HepG2 (cell line): ENCODE data around the gene UBL7. TPM values are rescaled to one million over a fixed set of nuclear protein-coding genes. Genes with fewer than 3 reads are reported as not detected.
A peak's percentile ranks its signal among the peaks of the same experiment; 100 is the strongest.

Experiments
- FOSL2 ChIP-seq: sonication (generic); formaldehyde crosslinking; IDR thresholded peaks from 2 replicates; pipeline ENCODE4 v1.4.0; 2020; ENCODE audit warnings: missing genetic modification reagents
- HES4 ChIP-seq: sonication (generic); formaldehyde crosslinking; IDR thresholded peaks from 2 replicates; pipeline ENCODE4 v1.9.0; 2021; ENCODE audit warnings: mild to moderate bottlenecking, missing genetic modification reagents, borderline replicate concordance
- IRX3 ChIP-seq: sonication (generic); formaldehyde crosslinking; IDR thresholded peaks from 2 replicates; pipeline ENCODE4 v1.8.1; 2023; ENCODE audit warnings: mild to moderate bottlenecking, low read depth, missing genetic modification reagents, borderline replicate concordance
- JUND ChIP-seq: sonication (generic); formaldehyde crosslinking; IDR thresholded peaks from 2 replicates; pipeline ENCODE4 v1.8.0; 2022; ENCODE audit warnings: mild to moderate bottlenecking, missing genetic modification reagents
- KLF15 ChIP-seq: sonication (generic); formaldehyde crosslinking; IDR thresholded peaks from 2 replicates; pipeline ENCODE4 v1.8.1; 2023; ENCODE audit warnings: borderline replicate concordance, mild to moderate bottlenecking, inconsistent platforms, missing genetic modification reagents, mixed read lengths
- NR2F2 ChIP-seq: IDR thresholded peaks from 2 replicates; pipeline ENCODE4 v1.6.1; 2012; ENCODE audit warnings: low read depth, inconsistent platforms, borderline replicate concordance
- SETDB1 ChIP-seq: sonication (generic); formaldehyde crosslinking; IDR thresholded peaks from 2 replicates; pipeline ENCODE4 v1.5.1; 2020; ENCODE audit warnings: missing genetic modification reagents, mild to moderate bottlenecking, borderline replicate concordance
- SOX13 ChIP-seq, 3 experiments: fragments of 450-650 bp in 1 of 3; sonication (generic) in 1 of 3; formaldehyde crosslinking in 1 of 3; IDR thresholded peaks in 2 of 3; conservative IDR thresholded peaks in 1 of 3; 2 replicates each; pipeline versions ENCODE4 v1.5.0 to v1.6.1; 2016 to 2020; ENCODE audit warnings: antibody characterized with exemption in 1 of 3, mild to moderate bottlenecking in 1 of 3, missing compliant biosample characterization in 1 of 3, missing genetic modification reagents in 1 of 3, moderate library complexity in 1 of 3
- SPEN ChIP-seq: sonication (generic); formaldehyde crosslinking; IDR thresholded peaks from 2 replicates; pipeline ENCODE4 v1.5.1; 2020; ENCODE audit warnings: low read depth, mild to moderate bottlenecking, missing genetic modification reagents
- ZBTB7B ChIP-seq: sonication (generic); formaldehyde crosslinking; IDR thresholded peaks from 2 replicates; pipeline ENCODE4 v1.4.0; 2020; ENCODE audit warnings: missing genetic modification reagents
- ZNF138 ChIP-seq: sonication (generic); formaldehyde crosslinking; IDR thresholded peaks from 2 replicates; pipeline ENCODE4 v1.5.0; 2020; ENCODE audit warnings: mild to moderate bottlenecking, low read depth, missing genetic modification reagents
- ZNF292 ChIP-seq: sonication (generic); formaldehyde crosslinking; IDR thresholded peaks from 2 replicates; pipeline ENCODE4 v1.8.1; 2022; ENCODE audit warnings: mild to moderate bottlenecking, low read depth, missing genetic modification reagents, borderline replicate concordance
- ZNF605 ChIP-seq: sonication (generic); formaldehyde crosslinking; IDR thresholded peaks from 2 replicates; pipeline ENCODE4 v1.8.0; 2022; ENCODE audit warnings: mild to moderate bottlenecking, missing genetic modification reagents
- ZNF761 ChIP-seq: sonication (generic); formaldehyde crosslinking; conservative IDR thresholded peaks from 2 replicates; pipeline ENCODE4 v1.4.0; 2020; ENCODE audit warnings: mild to moderate bottlenecking, missing genetic modification reagents
- polyA plus RNA-seq, 8 experiments: library from polyadenylated mRNA; depleted of rRNA in 3 of 8; stranded (reverse) in 7 of 8; unstranded in 1 of 8; fragments of >200 nt; fragmentation: Illumina TruSeq in 4 of 8; extraction: Trizol in 4 of 8; gene quantifications; 2 replicates each; pipeline versions ENCODE4 v1.2.1 to v1.2.3, GENCODE V29; 2011 to 2016; ENCODE audit warnings: low read depth in 4 of 8, missing spikeins in 1 of 8, mixed read lengths in 1 of 8; ENCODE audit not compliant: insufficient read depth in 1 of 8
- total RNA-seq, 5 experiments: library from RNA; depleted of rRNA; stranded (reverse); fragments of >200 nt; fragmentation: Illumina TruSeq; extraction: Trizol; gene quantifications; 2 replicates each; pipeline ENCODE4 v1.2.3, GENCODE V29; 2016; ENCODE audit warnings: low read depth in 1 of 5
- TF ChIP-seq, protein P1 (sequence below): sonication (generic); formaldehyde crosslinking; conservative IDR thresholded peaks from 2 replicates; pipeline ENCODE4 v1.8.0; 2022; ENCODE audit warnings: missing genetic modification reagents
- TF ChIP-seq, protein P2 (sequence below): sonication (generic); formaldehyde crosslinking; IDR thresholded peaks from 2 replicates; pipeline ENCODE4; 2020; ENCODE audit warnings: missing genetic modification reagents, mild to moderate bottlenecking, borderline replicate concordance
- TF ChIP-seq, protein P3 (sequence below): IDR thresholded peaks from 2 replicates; pipeline ENCODE4 v1.6.1; 2016; ENCODE audit warnings: missing compliant biosample characterization, missing genetic modification reagents, borderline replicate concordance
- TF ChIP-seq, protein P4 (sequence below): IDR thresholded peaks from 2 replicates; pipeline ENCODE4 v1.6.1; 2012; ENCODE audit warnings: low read length, improper control_type of control experiment

The UBL7 gene
- total and polyA plus RNA-seq, 2 of the 13 experiments (the other 11 are each of a cell fraction or from before 2014, with no cell fraction given), result 55.0 to 63.5 TPM

DNA sequence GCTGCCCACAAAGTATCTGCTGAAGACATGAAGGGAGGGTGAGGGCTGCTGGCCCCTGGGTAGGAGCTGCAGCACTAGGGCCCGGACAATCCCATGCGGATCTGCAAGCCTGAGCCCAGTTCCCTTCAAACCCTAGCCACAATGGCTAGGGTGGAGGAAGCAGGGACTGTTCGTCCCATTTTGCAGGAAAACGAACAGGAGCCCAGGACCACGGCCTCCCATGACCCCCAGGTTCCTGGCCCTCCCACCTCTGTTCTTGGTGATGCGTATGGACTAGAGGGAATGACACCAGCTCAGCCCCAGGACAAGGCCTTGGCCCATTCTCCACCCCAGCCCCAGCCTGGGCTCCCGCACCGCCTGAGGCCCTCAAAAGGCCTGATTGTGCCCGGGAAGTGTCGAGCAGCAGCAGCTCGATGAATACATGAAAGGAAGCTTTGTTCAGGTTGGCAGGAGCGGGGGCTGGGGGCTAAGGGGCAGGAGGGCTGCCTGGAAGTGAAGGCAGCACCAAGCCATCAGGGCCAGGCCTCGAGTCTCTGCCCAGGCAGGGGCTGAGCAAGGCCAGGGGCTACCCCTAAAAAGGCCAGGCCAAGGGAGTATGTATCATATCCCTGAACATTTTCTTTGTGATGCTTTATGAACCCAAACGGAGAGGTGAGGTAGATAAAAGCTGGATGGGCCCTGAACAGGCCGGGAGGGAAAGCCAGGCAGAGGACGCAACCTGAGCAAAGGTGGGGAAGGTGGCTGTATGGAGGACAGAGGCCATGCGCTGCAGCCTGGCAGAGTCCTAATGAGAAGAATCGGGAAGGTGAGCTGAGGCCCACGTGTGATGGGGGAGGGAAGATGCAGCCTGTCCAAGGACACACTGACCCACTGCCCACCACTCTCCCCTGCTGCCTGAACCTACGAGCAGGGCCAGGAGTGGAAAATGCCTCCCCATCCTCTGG lies 39.4 kb downstream of the UBL7 start (continued):
- TF ChIP-seq IRX3 (CRISPR knock-in tag) (no peak), SOX13 (IDR thresholded peaks at IDR 0.05) (no peak), SOX13 (CRISPR knock-in tag; conservative IDR thresholded peaks at IDR 0.05 in 1 of 2, IDR thresholded peaks at IDR 0.05 in 1 of 2) (peak in 1 of 2 experiments; percentile 71; a peak in 2 of 4 replicates), JUND (no peak), SETDB1 (no peak), KLF15 (CRISPR knock-in tag) (no peak), ZNF138 (no peak), HES4 (CRISPR knock-in tag) (no peak), FOSL2 (CRISPR knock-in tag) (no peak; the same call in none of the 2 replicates), ZNF605 (CRISPR knock-in tag) (no peak), SPEN (CRISPR knock-in tag) (peak; percentile 73), ZNF761 (CRISPR knock-in tag) (peak; percentile 13; the same call in 1 of the 2 replicates), ZNF292 (0 out of 2 replicates have a peak, but pooled peaks have one; percentile 13), ZBTB7B (CRISPR knock-in tag) (no peak; the same call in 1 of the 2 replicates), NR2F2 (no peak)
- TF ChIP-seq, protein P1, sequence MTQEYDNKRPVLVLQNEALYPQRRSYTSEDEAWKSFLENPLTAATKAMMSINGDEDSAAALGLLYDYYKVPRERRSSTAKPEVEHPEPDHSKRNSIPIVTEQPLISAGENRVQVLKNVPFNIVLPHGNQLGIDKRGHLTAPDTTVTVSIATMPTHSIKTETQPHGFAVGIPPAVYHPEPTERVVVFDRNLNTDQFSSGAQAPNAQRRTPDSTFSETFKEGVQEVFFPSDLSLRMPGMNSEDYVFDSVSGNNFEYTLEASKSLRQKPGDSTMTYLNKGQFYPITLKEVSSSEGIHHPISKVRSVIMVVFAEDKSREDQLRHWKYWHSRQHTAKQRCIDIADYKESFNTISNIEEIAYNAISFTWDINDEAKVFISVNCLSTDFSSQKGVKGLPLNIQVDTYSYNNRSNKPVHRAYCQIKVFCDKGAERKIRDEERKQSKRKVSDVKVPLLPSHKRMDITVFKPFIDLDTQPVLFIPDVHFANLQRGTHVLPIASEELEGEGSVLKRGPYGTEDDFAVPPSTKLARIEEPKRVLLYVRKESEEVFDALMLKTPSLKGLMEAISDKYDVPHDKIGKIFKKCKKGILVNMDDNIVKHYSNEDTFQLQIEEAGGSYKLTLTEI (CRISPR knock-in tag), result no peak
- TF ChIP-seq, protein P2, sequence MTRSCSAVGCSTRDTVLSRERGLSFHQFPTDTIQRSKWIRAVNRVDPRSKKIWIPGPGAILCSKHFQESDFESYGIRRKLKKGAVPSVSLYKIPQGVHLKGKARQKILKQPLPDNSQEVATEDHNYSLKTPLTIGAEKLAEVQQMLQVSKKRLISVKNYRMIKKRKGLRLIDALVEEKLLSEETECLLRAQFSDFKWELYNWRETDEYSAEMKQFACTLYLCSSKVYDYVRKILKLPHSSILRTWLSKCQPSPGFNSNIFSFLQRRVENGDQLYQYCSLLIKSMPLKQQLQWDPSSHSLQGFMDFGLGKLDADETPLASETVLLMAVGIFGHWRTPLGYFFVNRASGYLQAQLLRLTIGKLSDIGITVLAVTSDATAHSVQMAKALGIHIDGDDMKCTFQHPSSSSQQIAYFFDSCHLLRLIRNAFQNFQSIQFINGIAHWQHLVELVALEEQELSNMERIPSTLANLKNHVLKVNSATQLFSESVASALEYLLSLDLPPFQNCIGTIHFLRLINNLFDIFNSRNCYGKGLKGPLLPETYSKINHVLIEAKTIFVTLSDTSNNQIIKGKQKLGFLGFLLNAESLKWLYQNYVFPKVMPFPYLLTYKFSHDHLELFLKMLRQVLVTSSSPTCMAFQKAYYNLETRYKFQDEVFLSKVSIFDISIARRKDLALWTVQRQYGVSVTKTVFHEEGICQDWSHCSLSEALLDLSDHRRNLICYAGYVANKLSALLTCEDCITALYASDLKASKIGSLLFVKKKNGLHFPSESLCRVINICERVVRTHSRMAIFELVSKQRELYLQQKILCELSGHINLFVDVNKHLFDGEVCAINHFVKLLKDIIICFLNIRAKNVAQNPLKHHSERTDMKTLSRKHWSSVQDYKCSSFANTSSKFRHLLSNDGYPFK, result no peak
- TF ChIP-seq, protein P3, sequence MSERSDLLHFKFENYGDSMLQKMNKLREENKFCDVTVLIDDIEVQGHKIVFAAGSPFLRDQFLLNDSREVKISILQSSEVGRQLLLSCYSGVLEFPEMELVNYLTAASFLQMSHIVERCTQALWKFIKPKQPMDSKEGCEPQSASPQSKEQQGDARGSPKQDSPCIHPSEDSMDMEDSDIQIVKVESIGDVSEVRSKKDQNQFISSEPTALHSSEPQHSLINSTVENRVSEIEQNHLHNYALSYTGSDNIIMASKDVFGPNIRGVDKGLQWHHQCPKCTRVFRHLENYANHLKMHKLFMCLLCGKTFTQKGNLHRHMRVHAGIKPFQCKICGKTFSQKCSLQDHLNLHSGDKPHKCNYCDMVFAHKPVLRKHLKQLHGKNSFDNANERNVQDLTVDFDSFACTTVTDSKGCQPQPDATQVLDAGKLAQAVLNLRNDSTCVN (CRISPR knock-in tag), result no peak
- TF ChIP-seq, protein P4, sequence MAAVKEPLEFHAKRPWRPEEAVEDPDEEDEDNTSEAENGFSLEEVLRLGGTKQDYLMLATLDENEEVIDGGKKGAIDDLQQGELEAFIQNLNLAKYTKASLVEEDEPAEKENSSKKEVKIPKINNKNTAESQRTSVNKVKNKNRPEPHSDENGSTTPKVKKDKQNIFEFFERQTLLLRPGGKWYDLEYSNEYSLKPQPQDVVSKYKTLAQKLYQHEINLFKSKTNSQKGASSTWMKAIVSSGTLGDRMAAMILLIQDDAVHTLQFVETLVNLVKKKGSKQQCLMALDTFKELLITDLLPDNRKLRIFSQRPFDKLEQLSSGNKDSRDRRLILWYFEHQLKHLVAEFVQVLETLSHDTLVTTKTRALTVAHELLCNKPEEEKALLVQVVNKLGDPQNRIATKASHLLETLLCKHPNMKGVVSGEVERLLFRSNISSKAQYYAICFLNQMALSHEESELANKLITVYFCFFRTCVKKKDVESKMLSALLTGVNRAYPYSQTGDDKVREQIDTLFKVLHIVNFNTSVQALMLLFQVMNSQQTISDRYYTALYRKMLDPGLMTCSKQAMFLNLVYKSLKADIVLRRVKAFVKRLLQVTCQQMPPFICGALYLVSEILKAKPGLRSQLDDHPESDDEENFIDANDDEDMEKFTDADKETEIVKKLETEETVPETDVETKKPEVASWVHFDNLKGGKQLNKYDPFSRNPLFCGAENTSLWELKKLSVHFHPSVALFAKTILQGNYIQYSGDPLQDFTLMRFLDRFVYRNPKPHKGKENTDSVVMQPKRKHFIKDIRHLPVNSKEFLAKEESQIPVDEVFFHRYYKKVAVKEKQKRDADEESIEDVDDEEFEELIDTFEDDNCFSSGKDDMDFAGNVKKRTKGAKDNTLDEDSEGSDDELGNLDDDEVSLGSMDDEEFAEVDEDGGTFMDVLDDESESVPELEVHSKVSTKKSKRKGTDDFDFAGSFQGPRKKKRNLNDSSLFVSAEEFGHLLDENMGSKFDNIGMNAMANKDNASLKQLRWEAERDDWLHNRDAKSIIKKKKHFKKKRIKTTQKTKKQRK, result no peak
